GM06990 (cell line): ENCODE measurements around the gene L3MBTL4.
"Not testable (repeated sequence)": the region's sequence is repeated elsewhere in the genome, so short reads cannot be mapped to it uniquely, and the experiment has no call there.

Experiments used
- DNase-seq: peaks from one replicate; pipeline ENCODE4 v3.0.0-alpha.2; 2011; ENCODE audit not compliant: insufficient read length; ENCODE audit errors: extremely low read depth
- H3K27me3 ChIP-seq: replicated peaks from 2 replicates; pipeline ENCODE4 v1.6.0; 2011; ENCODE audit warnings: low read length; ENCODE audit not compliant: control insufficient read depth, insufficient read depth
- H3K36me3 ChIP-seq: 2 replicates; pipeline ENCODE4 v1.5.1; 2011; ENCODE audit warnings: low read length; ENCODE audit not compliant: control insufficient read depth, insufficient read depth
- H3K4me3 ChIP-seq: replicated peaks from 2 replicates; pipeline ENCODE4 v1.5.1; 2011; ENCODE audit warnings: low read depth, mild to moderate bottlenecking, control low read depth, low read length
- CTCF ChIP-seq: IDR thresholded peaks from 2 replicates; pipeline ENCODE4 v1.5.1; 2011; ENCODE audit warnings: low read length, control low read depth, mild to moderate bottlenecking, inconsistent platforms; ENCODE audit not compliant: insufficient read depth, poor library complexity, severe bottlenecking

The L3MBTL4 gene

GRCh38 chr18:6150430-6150829, 264.3 kb downstream of the L3MBTL4 start:
- Histone ChIP-seq H3K36me3 (no peaks in the 10 kb centered on the region), H3K27me3 (no peaks in the 10 kb centered on the region), H3K4me3 (no peak overlapping the region)
- DNase-seq = no peak
- TF ChIP-seq CTCF = no peak

- Histone ChIP-seq H3K4me3 (no peak overlapping the region), H3K27me3 (no peaks in the 10 kb centered on the region), H3K36me3 (no peaks in the 10 kb centered on the region)
- TF ChIP-seq CTCF = no peak
- DNase-seq = no peak
Observed at GRCh38 chr18:6146307-6146661, 268.4 kb downstream of the L3MBTL4 start.

- Histone ChIP-seq H3K36me3 (no peaks in the 10 kb centered on the region), H3K27me3 (no peaks in the 10 kb centered on the region), H3K4me3 (no peak overlapping the region)
- TF ChIP-seq CTCF = no peak
- no peak for DNase-seq
Observed at GRCh38 chr18:6145645-6146306, 268.9 kb downstream of the L3MBTL4 start.

GRCh38 chr18:6139007-6139406, 275.7 kb downstream of the L3MBTL4 start:
- no peak for DNase-seq
- H3K4me3 ChIP-seq = no peak overlapping the region
- H3K27me3 ChIP-seq = no peaks in the 10 kb centered on the region
- no peak for TF ChIP-seq CTCF
- H3K36me3 ChIP-seq = no peaks in the 10 kb centered on the region; the same call in none of the 2 replicates

- not testable (repeated sequence) for DNase-seq, H3K36me3 ChIP-seq, H3K27me3 ChIP-seq, H3K4me3 ChIP-seq
Observed at GRCh38 chr18:6135901-6136300, 278.8 kb downstream of the L3MBTL4 start.

- not testable (repeated sequence) for DNase-seq, H3K36me3 ChIP-seq, H3K4me3 ChIP-seq, H3K27me3 ChIP-seq
Observed at GRCh38 chr18:6135029-6135428, 279.7 kb downstream of the L3MBTL4 start.
